HG02588 (cell line): ENCODE measurements around the gene TMED8.
"Not testable (repeated sequence)": the region's sequence is repeated elsewhere in the genome, so short reads cannot be mapped to it uniquely, and the experiment has no call there.

Experiments used
- ATAC-seq: cut with Tn5 transposase; IDR thresholded peaks from one replicate; pipeline ENCODE4 v1.9.1; 2021; ENCODE audit warnings: mild to moderate bottlenecking, moderate library complexity; ENCODE audit not compliant: unreplicated experiment

Gene TMED8

GRCh38 chr14:77369285-77369684 is 7.6 kb downstream of the TMED8 start:
- no peak for ATAC-seq

- ATAC-seq: no peak
Observed at GRCh38 chr14:77364146-77364545, 12.7 kb downstream of the TMED8 start.

GRCh38 chr14:77359626-77360025 is 17.3 kb downstream of the TMED8 start:
- no peak for ATAC-seq

- no peak for ATAC-seq
Observed at GRCh38 chr14:77356899-77357298, 20.0 kb downstream of the TMED8 start.

GRCh38 chr14:77355811-77356210 is 21.1 kb downstream of the TMED8 start:
- no peak for ATAC-seq

- ATAC-seq: no peak
Observed at GRCh38 chr14:77353469-77354141, 23.3 kb downstream of the TMED8 start.

- no peak for ATAC-seq
Observed at GRCh38 chr14:77347751-77348150, 29.1 kb downstream of the TMED8 start.

GRCh38 chr14:77346495-77346894 is 30.4 kb downstream of the TMED8 start:
- no peak for ATAC-seq

- no peak for ATAC-seq
Observed at GRCh38 chr14:77344377-77344996, 32.4 kb downstream of the TMED8 start.

GRCh38 chr14:77343662-77344061 is 33.2 kb downstream of the TMED8 start:
- no peak for ATAC-seq

GRCh38 chr14:77342726-77343397 is 34.0 kb downstream of the TMED8 start:
- no peak for ATAC-seq

- no peak for ATAC-seq
Observed at GRCh38 chr14:77340389-77340788, 36.5 kb downstream of the TMED8 start.

- ATAC-seq: no peak
Observed at GRCh38 chr14:77339407-77339806, 37.5 kb downstream of the TMED8 start.

- no peak for ATAC-seq
Observed at GRCh38 chr14:77338302-77338701, 38.6 kb downstream of the TMED8 start.

GRCh38 chr14:77337880-77338279 is 39.0 kb downstream of the TMED8 start:
- no peak for ATAC-seq

GRCh38 chr14:77337255-77337654 is 39.6 kb downstream of the TMED8 start:
- ATAC-seq: not testable (repeated sequence)

- no peak for ATAC-seq
Observed at GRCh38 chr14:77335576-77335975, 41.3 kb downstream of the TMED8 start.

- ATAC-seq: no peak
Observed at GRCh38 chr14:77329872-77330271, 47.0 kb downstream of the TMED8 start.

GRCh38 chr14:77327111-77327510 is 49.8 kb downstream of the TMED8 start:
- no peak for ATAC-seq

GRCh38 chr14:77325746-77326094 is 51.2 kb downstream of the TMED8 start:
- no peak for ATAC-seq

GRCh38 chr14:77324816-77325745 is 51.8 kb downstream of the TMED8 start:
- no peak for ATAC-seq
